Measurements from ENCODE around the gene CTNND2. TPM values are rescaled to one million over a fixed set of nuclear protein-coding genes. Genes with fewer than 3 reads are reported as not detected.

CTNND2 gene
- total RNA-seq, 1 donor from 2014 or later = 6.9 TPM

DNA sequence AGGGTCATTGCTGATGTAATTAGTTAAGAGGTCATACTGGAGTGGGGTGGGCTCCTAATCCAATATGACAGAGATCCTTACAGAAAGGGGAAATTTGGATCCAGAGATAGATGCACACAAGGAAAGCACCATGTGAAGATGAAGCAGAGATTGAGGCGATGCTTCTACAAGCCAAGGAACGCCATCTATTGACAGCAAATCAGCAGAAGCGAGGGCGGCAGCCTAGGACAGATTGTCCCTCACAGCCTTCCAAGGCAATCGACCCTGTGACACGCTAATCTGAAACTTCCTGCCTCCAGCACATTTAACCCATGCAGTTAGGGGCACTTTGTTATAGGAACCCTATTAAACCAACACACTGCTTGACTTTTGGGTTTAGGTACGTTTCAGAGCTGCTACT, 858.1 kb downstream of the CTNND2 start:
- Histone ChIP-seq H3K4me3 (no peak overlapping the region), H3K9me3 (no peaks in the 10 kb centered on the region), H3K27ac (no peak overlapping the region), H3K36me3 (no peaks in the 10 kb centered on the region), H3K4me1 (no peaks in the 10 kb centered on the region), H3K27me3 (no peaks in the 10 kb centered on the region)
- no peak for DNase-seq
- TF ChIP-seq, protein P1, sequence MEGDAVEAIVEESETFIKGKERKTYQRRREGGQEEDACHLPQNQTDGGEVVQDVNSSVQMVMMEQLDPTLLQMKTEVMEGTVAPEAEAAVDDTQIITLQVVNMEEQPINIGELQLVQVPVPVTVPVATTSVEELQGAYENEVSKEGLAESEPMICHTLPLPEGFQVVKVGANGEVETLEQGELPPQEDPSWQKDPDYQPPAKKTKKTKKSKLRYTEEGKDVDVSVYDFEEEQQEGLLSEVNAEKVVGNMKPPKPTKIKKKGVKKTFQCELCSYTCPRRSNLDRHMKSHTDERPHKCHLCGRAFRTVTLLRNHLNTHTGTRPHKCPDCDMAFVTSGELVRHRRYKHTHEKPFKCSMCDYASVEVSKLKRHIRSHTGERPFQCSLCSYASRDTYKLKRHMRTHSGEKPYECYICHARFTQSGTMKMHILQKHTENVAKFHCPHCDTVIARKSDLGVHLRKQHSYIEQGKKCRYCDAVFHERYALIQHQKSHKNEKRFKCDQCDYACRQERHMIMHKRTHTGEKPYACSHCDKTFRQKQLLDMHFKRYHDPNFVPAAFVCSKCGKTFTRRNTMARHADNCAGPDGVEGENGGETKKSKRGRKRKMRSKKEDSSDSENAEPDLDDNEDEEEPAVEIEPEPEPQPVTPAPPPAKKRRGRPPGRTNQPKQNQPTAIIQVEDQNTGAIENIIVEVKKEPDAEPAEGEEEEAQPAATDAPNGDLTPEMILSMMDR (IDR thresholded peaks at IDR 0.05) = no peak
- no peak for ATAC-seq
- intact Hi-C loops (cut with DNase I) = no loop called here

- H3K27me3 ChIP-seq = no peaks in the 10 kb centered on the region
- ATAC-seq = no peak
These were observed 858.8 kb downstream of the CTNND2 start for GRCh38 chr5:11045411-11045810.

DNA sequence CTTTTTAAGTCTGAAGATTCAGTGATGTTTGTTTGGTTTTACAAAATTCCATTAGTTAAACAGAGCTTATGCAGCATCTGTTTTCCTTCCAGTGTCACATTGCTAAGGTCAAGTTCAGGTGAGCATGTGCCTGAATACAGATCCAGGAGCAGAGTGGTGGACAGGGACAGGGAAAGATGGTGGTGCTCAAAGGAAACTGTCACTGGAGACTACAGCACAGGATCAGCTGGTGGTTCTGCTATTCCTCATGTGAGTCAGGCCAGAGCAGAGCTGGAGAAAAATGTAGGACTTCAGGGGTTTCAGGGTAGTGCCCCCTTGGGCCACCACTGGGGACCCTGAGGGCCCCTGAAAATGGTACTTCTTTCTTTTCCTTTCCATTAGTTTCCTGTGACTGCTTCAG, 859.7 kb downstream of the CTNND2 start:
- intact Hi-C loops (cut with DNase I) = no loop called here
- DNase-seq (no peak), ATAC-seq (no peak)
- Histone ChIP-seq H3K9me3 (no peaks in the 10 kb centered on the region), H3K4me1 (no peaks in the 10 kb centered on the region), H3K27me3 (no peaks in the 10 kb centered on the region), H3K4me3 (no peak overlapping the region), H3K27ac (no peak overlapping the region), H3K36me3 (no peaks in the 10 kb centered on the region)
- TF ChIP-seq, protein P1 (IDR thresholded peaks at IDR 0.05) = no peak

More at GRCh38 chr5:11045411-11045810, 858.8 kb downstream of the CTNND2 start:
- DNase-seq = no peak
- intact Hi-C loops (cut with DNase I) = no loop called here
- H3K4me1 ChIP-seq = no peaks in the 10 kb centered on the region
- H3K36me3 ChIP-seq = no peaks in the 10 kb centered on the region
- no peak overlapping the region for H3K4me3 ChIP-seq
- no peaks in the 10 kb centered on the region for H3K9me3 ChIP-seq
- H3K27ac ChIP-seq = no peak overlapping the region
- TF ChIP-seq, protein P1 (IDR thresholded peaks at IDR 0.05) = no peak

DNA sequence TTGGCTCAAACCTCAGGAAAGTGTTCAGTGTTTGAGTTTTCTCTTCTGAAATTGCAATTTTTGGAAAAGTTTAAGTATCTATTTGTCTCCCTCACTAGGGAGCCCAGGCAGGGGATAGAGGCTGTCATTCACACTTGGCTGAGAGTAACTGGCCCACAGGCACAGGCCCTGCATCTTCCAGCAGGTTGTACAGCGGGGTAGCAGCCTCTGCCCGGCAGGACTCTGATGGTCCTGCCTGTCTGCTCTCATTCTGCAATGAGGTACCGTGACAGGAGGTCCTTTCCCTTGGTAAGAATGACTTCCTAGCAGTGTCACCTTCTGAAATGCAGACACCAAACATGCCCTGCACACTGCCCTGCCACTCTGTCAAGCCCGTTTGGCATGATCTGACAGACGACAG, 860.4 kb downstream of the CTNND2 start:
- ATAC-seq = no peak
- H3K4me3 ChIP-seq = no peak overlapping the region
- H3K27ac ChIP-seq = no peak overlapping the region
- H3K27me3 ChIP-seq = no peaks in the 10 kb centered on the region
- intact Hi-C loops (cut with DNase I) = no loop called here
- H3K9me3 ChIP-seq = no peaks in the 10 kb centered on the region
- H3K36me3 ChIP-seq = no peaks in the 10 kb centered on the region
- TF ChIP-seq, protein P1 (IDR thresholded peaks at IDR 0.05) = no peak
- no peaks in the 10 kb centered on the region for H3K4me1 ChIP-seq
- no peak for DNase-seq

DNA sequence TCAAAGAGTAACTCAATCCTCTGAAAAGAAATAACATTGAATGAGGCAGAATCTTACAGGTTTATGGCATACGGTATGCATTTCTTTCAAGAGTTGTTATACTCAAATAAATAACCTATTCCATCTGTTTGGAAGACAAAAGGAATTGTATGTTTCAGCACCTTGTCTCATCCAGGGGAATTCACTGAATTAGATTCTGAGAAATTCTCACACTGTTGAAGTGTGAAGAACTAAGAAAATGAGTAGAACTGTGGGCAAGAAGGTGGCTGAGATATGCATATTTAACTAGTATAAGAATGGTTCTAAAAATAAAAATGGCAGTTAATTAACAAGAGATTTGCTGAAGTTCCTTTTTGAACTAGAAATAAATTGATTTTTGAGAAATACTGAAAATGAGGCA, 863.9 kb downstream of the CTNND2 start:
- no peak overlapping the region for H3K4me3 ChIP-seq
- no peaks in the 10 kb centered on the region for H3K4me1 ChIP-seq
- intact Hi-C loops (cut with DNase I) = no loop called here
- H3K27me3 ChIP-seq = no peaks in the 10 kb centered on the region
- DNase-seq (no peak), ATAC-seq (no peak)
- H3K9me3 ChIP-seq = no peaks in the 10 kb centered on the region
- H3K36me3 ChIP-seq = no peaks in the 10 kb centered on the region
- TF ChIP-seq, protein P1 (IDR thresholded peaks at IDR 0.05) = no peak
- H3K27ac ChIP-seq = no peak overlapping the region

- TF ChIP-seq, protein P1 (IDR thresholded peaks at IDR 0.05) = no peak
- Histone ChIP-seq H3K4me3 (no peak overlapping the region), H3K36me3 (no peaks in the 10 kb centered on the region), H3K27me3 (no peaks in the 10 kb centered on the region), H3K27ac (no peak overlapping the region), H3K4me1 (no peaks in the 10 kb centered on the region), H3K9me3 (no peaks in the 10 kb centered on the region)
- ATAC-seq (no peak), DNase-seq (no peak)
- intact Hi-C loops (cut with DNase I) = no loop called here
These were observed 865.5 kb downstream of the CTNND2 start for GRCh38 chr5:11038772-11039171.
